NCI-H345 (cell line): Measurements from ENCODE around the gene HOXC10.

Source experiments
- DNase-seq: peaks from one replicate; lab custom pipeline; 2025; lab: John Stamatoyannopoulos, UW

HOXC10 gene

GRCh38 chr12:53950789-53951576 lies 34.0 kb upstream of the HOXC10 start:
- DNase-seq = no peak

DNA sequence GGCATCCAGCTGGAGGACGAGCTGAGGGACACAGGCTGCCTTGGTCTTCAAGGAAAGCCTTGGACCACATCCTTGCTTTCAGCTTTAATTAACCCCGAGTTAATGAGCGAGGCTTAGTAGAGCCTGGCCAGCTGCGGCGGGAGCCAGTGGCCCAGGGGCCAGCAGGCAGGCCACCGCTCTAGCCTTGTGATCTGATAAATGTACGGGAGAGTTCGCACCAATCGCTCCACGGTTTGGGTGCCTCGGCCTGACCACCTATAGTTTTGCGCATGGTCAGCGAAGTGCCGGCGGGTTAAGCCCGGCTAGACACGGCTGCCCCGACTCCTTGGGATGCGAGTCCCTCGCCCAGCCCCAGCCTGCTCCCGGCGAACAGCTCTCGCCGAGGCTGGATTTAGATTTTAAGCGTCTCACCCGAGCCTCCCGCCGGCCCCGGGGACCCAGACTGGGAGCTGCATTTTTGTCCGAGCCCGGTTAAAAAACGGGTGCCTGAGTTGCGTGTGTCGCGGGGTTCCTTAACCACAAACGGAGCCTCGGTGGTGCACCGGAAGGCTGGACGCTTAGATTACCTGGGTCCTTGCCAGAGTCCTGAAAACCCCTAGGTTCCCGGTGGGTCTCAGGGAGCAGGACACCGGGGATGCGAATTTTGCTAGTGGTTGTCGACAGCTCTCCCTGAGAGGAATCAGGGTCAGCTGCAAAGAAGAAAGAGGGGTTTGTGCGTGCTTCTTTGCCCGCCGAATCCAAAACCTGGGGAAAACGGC lies 33.2 kb upstream of the HOXC10 start:
- DNase-seq = no peak

DNA sequence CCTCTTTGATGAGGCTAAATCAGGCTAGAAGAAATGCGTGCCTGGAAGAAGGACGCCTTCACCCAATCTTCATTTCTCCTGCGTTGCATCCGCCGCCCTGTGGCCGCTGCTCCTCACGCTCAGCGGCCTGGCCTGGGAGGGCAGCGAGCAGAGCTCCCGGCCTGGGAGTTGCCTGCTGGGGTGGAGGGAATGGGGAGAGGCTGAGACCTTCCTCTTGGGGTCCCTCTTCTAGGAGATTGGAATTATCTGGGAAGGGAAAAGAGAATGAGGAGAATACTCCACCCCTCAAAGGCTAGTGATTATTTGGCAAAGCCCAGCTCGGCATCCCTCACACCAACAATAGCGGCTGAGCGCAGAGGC lies 32.6 kb upstream of the HOXC10 start:
- DNase-seq = no peak

DNA sequence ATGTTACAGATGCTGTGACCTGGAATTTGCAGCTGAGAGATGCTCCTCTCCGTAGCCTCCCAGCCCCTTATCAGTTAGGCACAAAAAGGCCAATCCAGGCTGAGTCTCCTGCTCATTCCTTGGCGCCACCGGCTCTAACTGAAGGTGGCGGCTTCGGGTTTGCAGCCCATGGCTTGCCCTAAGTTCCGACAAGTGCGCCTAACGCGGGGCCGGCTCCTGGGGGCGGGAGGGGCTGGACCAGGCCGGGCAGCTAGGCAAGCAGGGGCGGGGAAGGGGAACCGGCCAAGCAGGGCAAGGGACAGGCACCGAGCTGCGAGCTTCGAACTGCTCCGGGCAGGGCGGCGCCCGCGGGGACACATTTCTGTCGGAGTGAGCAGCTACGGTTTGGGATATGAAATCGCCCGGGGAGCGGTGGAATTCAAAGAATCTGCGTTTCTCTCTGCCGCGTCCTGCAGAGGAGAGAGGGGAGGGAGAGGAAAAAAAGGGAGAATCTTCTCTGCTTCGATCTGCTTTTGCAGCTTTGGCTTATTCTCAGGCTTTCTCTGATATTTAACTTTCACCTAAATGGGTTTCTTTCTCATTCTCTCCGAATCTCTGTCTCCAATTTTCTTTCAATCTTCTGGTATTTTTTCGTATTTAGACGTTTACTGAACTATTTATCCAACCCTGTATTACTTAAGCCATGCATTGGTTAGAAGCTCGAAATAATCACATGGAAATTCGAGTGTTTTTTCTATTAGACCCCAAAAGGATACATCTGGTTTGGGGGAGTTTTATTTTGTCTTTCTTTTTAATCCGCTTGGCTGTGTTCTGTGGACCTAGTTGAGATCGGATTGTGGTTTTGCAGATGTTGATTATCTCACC lies 31.8 kb upstream of the HOXC10 start:
- DNase-seq = no peak

GRCh38 chr12:53953831-53954693 lies 30.9 kb upstream of the HOXC10 start:
- no peak for DNase-seq

GRCh38 chr12:53954694-53955035 lies 30.3 kb upstream of the HOXC10 start, which contains the start of gene HOXC12:
TSS of gene HOXC12 (plus strand) at chr12:53954903. CDS start at chr12:53954930, 27 bp downstream.
- no peak for DNase-seq

- DNase-seq = no peak
Measured at GRCh38 chr12:53955036-53955775, 29.7 kb upstream of the HOXC10 start.

GRCh38 chr12:53955776-53956250 lies 29.1 kb upstream of the HOXC10 start:
- no peak for DNase-seq

- no peak for DNase-seq
Measured at GRCh38 chr12:53956251-53956887, 28.6 kb upstream of the HOXC10 start.

DNA sequence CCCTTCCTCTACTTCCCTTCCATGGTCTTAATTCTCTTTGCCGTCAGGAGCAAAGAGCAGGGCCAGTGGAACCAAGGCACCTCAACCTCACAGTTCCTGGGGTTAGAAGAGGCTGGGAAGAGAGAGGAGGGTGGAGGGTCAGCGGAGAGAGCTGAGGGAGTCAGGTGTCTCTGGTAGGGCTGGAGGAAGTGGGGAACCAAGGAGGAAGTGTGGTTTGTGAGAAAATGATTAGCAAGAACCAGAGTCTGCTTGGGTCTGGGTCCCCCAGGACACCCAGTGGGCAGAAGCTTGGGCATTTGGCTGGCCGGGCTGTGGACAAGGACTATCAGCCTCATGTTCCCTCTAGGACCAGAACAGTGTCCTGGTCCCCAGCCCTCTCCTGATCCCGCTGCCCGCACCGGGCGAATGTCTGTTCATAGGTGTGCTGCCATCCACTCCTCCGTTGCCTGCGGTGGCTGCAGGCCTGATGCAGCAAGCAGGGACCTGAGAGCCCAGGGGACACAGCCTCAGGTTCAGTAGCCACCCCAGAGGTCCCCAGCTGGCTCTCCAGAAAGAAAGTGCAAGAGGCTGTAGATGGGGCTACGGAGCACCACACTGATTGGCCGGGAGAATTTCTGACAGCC lies 27.9 kb upstream of the HOXC10 start:
- DNase-seq = no peak

GRCh38 chr12:53958128-53958527 lies 26.8 kb upstream of the HOXC10 start:
- DNase-seq = no peak

- DNase-seq = no peak
Measured at GRCh38 chr12:53959314-53959713, 25.6 kb upstream of the HOXC10 start.

DNA sequence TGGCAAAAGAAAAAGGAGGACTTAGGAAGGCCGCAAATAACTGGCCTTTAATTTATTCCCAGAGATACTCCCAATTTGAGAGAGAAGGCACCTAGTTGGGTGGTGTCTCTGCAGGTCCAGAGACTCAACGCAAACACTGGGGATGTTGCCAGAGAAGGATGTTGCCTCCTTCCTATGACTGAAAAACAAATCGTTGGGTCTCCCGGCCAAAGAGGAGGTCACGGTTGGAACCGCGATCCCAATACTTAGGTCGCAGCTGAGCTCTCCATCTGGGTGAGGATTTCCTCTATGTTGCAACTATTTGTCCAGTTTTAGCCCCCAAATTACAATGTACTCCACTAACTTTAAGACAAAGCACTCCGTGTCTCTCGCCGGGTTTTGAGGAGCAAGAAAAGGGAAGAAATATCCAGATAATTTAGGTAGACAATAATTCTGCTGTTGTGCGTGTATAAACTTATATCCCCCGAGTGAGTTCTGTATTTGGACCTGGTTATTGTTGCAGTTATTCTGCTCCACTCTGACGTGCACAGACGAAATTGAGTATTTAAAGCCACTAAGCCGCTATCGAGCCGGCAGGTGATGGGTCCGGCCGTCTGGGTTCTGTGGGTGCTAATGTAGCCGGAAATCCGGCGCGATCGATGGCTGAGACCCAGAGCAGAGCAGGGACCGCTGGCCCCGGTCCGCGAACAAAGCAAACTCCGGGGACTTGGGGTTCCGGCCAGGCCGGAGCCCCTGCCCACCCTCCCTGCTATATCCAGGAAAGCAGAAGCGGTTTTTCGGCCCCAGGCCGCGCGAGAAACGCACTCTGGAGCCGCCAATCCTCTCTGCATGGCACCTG lies 24.5 kb upstream of the HOXC10 start:
- no peak for DNase-seq

DNA sequence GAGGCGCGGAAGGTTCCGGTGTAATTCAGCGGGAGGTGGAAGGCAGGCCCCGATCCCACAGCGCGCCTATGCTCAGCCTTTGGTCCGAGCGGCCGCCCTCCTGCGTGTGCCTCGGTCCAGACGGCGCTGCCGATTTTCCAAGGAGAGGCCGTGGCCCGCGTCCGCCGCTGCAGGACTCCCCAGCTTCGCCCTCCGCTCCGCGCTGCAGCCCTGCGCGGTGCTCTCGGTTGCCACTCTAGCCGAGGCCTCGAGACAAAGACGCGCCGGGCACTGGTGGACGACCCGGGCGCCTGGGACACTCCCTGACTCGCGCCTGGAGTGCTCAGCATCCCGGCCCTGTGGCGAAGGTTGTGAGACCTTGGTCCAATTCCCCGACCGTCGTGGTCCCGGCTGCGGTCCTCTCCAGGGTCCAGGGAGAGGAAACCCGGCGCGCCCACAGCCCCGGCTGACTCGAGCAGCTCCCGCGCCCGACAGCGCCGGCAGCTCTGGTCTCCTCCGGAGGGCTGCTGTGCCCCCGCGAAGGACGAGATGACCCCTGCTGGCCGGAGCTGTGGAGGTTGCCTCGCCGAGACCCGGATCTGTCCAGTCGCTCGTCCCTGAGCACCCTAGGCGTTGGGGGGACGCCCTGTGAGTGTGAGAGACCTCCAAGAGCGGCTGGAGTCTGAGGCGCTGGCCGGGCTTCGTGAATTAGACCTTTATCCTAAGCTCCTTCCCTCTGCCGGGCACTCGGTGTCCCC lies 23.8 kb upstream of the HOXC10 start:
- no peak for DNase-seq

DNA sequence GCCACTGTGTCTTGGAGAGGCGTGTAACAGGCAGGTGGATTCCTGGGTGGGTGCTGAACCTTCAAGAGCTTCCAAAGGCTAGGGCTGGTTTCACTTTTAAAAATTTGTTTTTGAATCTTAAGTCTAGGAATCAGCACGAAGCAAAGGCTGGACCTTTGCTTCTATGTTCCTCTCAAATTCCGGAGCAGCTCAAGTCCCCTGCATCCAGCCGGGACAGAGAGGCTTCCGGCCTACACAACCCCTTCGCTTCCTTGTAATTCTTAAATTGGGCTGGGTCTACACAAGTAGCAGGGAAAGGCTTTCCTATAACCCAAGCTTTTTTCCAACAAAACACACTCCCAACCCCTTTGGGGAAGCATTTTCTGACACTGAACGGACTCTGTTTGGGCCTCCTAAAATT lies 21.9 kb upstream of the HOXC10 start:
- no peak for DNase-seq

- no peak for DNase-seq
Measured at GRCh38 chr12:53963434-53964314, 21.3 kb upstream of the HOXC10 start.

DNA sequence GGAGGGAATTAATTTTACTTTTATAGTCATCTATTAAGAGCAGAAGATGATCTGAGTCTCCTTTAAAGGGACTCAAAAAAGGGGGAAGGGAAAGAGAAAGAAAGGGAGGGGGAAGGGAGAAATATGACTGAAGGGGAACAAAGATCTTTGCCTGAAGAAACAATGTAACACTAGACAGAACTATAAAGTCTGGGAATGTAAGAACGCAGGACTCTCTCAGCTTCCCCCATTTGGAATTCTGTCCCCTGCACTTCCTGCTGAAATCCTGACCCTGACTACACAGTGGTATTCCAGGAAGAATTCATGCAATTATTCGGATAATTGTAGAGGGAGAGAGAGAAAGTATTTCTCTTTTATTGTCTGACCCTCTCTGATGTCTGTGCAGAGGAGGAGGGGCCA lies 20.6 kb upstream of the HOXC10 start:
- DNase-seq = no peak
